ENCODE data around the gene FAM184A.

DNA sequence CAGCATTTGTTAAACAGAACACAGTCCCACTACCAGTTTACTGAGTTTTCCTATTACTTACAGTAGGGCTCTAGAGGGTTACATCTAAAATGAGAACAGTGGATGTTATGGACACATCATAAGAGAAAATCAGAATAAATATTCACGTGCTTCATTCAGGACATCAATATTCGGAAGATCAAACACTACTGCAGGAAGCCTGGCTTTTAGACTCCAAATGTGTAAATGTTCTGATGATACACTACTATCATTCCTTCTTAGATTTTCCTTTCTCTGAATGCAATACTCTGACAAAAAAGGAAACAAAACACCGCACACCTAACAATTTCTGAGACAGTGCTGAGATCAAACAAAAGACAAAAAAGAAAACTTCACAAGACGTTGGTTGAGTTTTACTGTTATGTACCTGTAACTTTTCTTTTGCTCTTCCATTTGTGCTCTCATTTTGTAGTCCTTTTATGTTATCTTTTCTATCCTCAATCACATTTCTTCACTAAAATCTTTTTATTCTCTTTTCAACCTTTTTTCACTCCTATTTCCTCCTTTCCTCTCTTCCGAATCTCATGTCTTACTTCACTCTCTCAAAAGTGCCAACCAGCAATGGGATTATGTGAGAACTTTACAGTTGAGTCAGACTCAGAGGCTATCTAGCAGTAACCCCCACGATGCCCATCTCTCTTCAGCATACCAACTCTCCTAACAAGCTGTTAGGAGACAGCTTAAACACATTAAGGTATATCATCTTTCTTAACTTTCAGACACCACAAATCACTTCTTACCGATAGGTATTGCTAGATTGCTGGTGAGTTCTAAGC, 1.7 kb downstream of the FAM184A start:
- no peak for TF ChIP-seq POLR2A (IDR thresholded peaks at IDR 0.05)
- TF ChIP-seq, protein P1, sequence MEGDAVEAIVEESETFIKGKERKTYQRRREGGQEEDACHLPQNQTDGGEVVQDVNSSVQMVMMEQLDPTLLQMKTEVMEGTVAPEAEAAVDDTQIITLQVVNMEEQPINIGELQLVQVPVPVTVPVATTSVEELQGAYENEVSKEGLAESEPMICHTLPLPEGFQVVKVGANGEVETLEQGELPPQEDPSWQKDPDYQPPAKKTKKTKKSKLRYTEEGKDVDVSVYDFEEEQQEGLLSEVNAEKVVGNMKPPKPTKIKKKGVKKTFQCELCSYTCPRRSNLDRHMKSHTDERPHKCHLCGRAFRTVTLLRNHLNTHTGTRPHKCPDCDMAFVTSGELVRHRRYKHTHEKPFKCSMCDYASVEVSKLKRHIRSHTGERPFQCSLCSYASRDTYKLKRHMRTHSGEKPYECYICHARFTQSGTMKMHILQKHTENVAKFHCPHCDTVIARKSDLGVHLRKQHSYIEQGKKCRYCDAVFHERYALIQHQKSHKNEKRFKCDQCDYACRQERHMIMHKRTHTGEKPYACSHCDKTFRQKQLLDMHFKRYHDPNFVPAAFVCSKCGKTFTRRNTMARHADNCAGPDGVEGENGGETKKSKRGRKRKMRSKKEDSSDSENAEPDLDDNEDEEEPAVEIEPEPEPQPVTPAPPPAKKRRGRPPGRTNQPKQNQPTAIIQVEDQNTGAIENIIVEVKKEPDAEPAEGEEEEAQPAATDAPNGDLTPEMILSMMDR (IDR thresholded peaks at IDR 0.05 in 4 of 5, conservative IDR thresholded peaks at IDR 0.05 in 1 of 5): no peak

All from gastrocnemius medialis (tissue), 4 donors.